ENCODE results near the gene PHLDA1. TPM values are rescaled to one million over a fixed set of nuclear protein-coding genes. Genes with fewer than 3 reads are reported as not detected.

PHLDA1 gene
- total RNA-seq, 1 experiment from 2014 or later = 181 TPM

DNA sequence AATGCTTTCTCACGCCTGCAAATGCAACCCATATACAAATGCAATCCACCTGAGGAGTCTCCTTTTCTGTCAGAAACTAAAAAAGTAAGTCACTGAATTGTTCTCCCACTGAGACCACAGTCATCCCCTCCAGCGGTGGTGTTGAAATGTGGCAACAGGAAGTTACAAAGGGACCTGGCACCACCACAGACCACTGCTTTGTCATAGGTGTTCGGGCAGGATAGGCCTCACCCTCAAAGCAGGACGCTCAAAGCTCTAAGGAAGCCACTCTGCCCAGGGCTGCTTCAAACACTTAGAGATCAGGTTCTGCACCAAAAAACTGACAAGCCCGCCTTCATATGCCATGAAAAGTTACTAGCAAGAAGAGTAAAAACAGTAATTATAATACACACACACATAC lies 11.3 kb downstream of the PHLDA1 start:
- H3K4me3 ChIP-seq (ENCODE audit: low read length) = peak overlapping the region; percentile 41; the same call in 1 of the 2 replicates
- TF ChIP-seq EZH2 (IDR thresholded peaks at IDR 0.05; ENCODE audit: low read length, unreplicated experiment) = no peak
- TF ChIP-seq CTCF (conservative IDR thresholded peaks at IDR 0.05; ENCODE audit: low read depth, low read length) = no peak
- no peak for TF ChIP-seq EZH2phosphoT487 (IDR thresholded peaks at IDR 0.05; ENCODE audit: borderline replicate concordance, low read length)
- TSS peak; percentile 29 for BruUV-seq (replicated peaks)
- no peak overlapping the region for H2AFZ ChIP-seq (ENCODE audit: low read length)
- peak overlapping the region; percentile 85 for H3K9ac ChIP-seq (ENCODE audit: low read length)
- peaks cover 63% of the 10 kb centered on the region for H3K4me1 ChIP-seq (ENCODE audit: insufficient read depth, low read length)
- CTCF ChIA-PET = interaction anchor here (0.9 kb wide), 1 partner anchor 40 kb away, joined by 3 read pairs; no protein-coding TSS in a partner anchor
- no peaks in the 10 kb centered on the region for H3K27me3 ChIP-seq (ENCODE audit: low read length)
- no peaks in the 10 kb centered on the region for H3K9me3 ChIP-seq (ENCODE audit: low read length)
- ATAC-seq (peak; percentile 62), DNase-seq (peak; percentile 96)
- POLR2A ChIA-PET (ENCODE audit: unreplicated experiment) = interaction anchor here (0.5 to 1.8 kb wide), 5 partner anchors 12 to 203 kb away, joined by 3 to 21 read pairs (median 4); partner anchors contain the start of gene PHLDA1
- no peaks in the 10 kb centered on the region for H4K20me1 ChIP-seq (ENCODE audit: low read length)
- no peaks in the 10 kb centered on the region for H3K79me2 ChIP-seq (ENCODE audit: low read length)
- no peaks in the 10 kb centered on the region for H3K36me3 ChIP-seq (ENCODE audit: low read depth, low read length)
- H3K27ac ChIP-seq (ENCODE audit: low read length) = peak overlapping the region; percentile 96
- no peaks in the 10 kb centered on the region for H3K9me2 ChIP-seq (replicated peaks; ENCODE audit: low read length)
- intact Hi-C loops (cut with micrococcal nuclease) = loop anchor here (1.0 to 5.0 kb wide), 9 partner anchors 42 to 458 kb away; no protein-coding TSS in a partner anchor
- peak overlapping the region; percentile 78 for H3K4me2 ChIP-seq (ENCODE audit: low read length)
- H3F3A ChIP-seq (ENCODE audit: low read length, unreplicated experiment) = peaks cover 31% of the 10 kb centered on the region

DNA sequence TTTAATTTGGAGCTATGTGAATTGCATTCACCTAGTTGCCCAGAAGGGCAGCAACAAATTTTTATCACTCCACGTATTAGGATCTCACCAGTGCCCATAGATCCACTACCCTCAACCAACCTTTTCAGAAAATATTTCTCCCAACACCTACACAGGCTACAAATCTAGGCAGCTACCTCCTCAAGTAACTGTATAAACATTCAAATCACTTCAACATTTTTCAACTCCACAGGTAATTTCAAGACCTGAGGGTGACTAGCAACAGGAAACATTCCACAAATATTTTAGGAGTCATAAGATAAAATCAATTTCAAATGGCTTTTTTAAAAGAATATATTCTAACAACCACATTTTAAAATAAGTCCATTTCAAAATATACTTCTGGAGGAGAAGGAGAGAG lies 12.9 kb downstream of the PHLDA1 start:
- no peak overlapping the region for H3K4me3 ChIP-seq (ENCODE audit: low read length)
- ChIA-PET POLR2A (ENCODE audit: unreplicated experiment) (interaction anchor here (0.6 to 0.7 kb wide), 2 partner anchors 34 to 435 kb away, joined by 3 to 12 read pairs; no protein-coding TSS in a partner anchor), CTCF (interaction anchor here (1.4 kb wide), 1 partner anchor 393 kb away, joined by 7 read pairs; no protein-coding TSS in a partner anchor)
- H2AFZ ChIP-seq (ENCODE audit: low read length) = peak overlapping the region; percentile 6; the same call in 1 of the 2 replicates
- intact Hi-C loops (cut with micrococcal nuclease) = no loop called here
- no peaks in the 10 kb centered on the region for H4K20me1 ChIP-seq (ENCODE audit: low read length)
- ATAC-seq = no peak
- TF ChIP-seq EZH2phosphoT487 (IDR thresholded peaks at IDR 0.05; ENCODE audit: borderline replicate concordance, low read length) (no peak), EZH2 (IDR thresholded peaks at IDR 0.05; ENCODE audit: low read length, unreplicated experiment) (no peak), CTCF (conservative IDR thresholded peaks at IDR 0.05; ENCODE audit: low read depth, low read length) (no peak)
- no peaks in the 10 kb centered on the region for H3K9me3 ChIP-seq (ENCODE audit: low read length)
- no TSS peak for BruUV-seq (replicated peaks)
- H3F3A ChIP-seq (ENCODE audit: low read length, unreplicated experiment) = peaks cover 25% of the 10 kb centered on the region
- peak overlapping the region; percentile 96 for H3K27ac ChIP-seq (ENCODE audit: low read length)
- H3K9me2 ChIP-seq (replicated peaks; ENCODE audit: low read length) = no peaks in the 10 kb centered on the region
- H3K79me2 ChIP-seq (ENCODE audit: low read length) = no peaks in the 10 kb centered on the region
- no peaks in the 10 kb centered on the region for H3K36me3 ChIP-seq (ENCODE audit: low read depth, low read length)
- no peaks in the 10 kb centered on the region for H3K27me3 ChIP-seq (ENCODE audit: low read length)
- peak overlapping the region; percentile 27 for H3K4me2 ChIP-seq (ENCODE audit: low read length)
- H3K9ac ChIP-seq (ENCODE audit: low read length) = peak overlapping the region; percentile 14
- DNase-seq = peak; percentile 65
- H3K4me1 ChIP-seq (ENCODE audit: insufficient read depth, low read length) = peaks cover 63% of the 10 kb centered on the region

DNA sequence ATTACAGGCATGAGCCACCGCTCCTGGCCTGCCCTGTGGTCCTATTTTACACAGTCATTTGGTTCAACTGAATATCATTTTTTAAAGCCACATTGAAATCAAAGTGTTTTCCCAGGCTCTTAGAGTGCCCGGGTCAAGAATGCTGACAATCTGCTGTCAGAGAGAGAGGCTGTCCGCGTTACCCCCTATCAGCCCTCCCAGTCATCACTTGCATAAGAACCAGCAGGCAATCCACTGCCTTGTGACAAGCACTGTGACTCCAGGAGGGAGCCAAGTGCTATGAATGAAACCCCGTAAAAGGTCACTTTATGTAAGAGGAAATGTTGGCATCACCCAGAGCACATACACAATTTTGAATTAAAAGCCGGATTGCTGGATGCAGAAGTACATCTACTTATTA lies 13.5 kb downstream of the PHLDA1 start:
- Histone ChIP-seq H2AFZ (ENCODE audit: low read length) (peak overlapping the region; percentile 6; the same call in 1 of the 2 replicates), H3K79me2 (ENCODE audit: low read length) (no peaks in the 10 kb centered on the region), H3K4me1 (ENCODE audit: insufficient read depth, low read length) (peaks cover 63% of the 10 kb centered on the region), H3K36me3 (ENCODE audit: low read depth, low read length) (no peaks in the 10 kb centered on the region), H3K4me3 (ENCODE audit: low read length) (no peak overlapping the region), H3K9ac (ENCODE audit: low read length) (peak overlapping the region; percentile 14), H3K4me2 (ENCODE audit: low read length) (peak overlapping the region; percentile 27), H3K9me3 (ENCODE audit: low read length) (no peaks in the 10 kb centered on the region), H4K20me1 (ENCODE audit: low read length) (no peaks in the 10 kb centered on the region), H3K9me2 (replicated peaks; ENCODE audit: low read length) (no peaks in the 10 kb centered on the region), H3F3A (ENCODE audit: low read length, unreplicated experiment) (peaks cover 25% of the 10 kb centered on the region), H3K27me3 (ENCODE audit: low read length) (no peaks in the 10 kb centered on the region), H3K27ac (ENCODE audit: low read length) (peak overlapping the region; percentile 96)
- intact Hi-C loops (cut with micrococcal nuclease) = no loop called here
- BruUV-seq (replicated peaks) = no TSS peak
- CTCF ChIA-PET = interaction anchor here (1.4 kb wide), 1 partner anchor 392 kb away, joined by 7 read pairs; no protein-coding TSS in a partner anchor
- peak; percentile 29 for DNase-seq
- POLR2A ChIA-PET (ENCODE audit: unreplicated experiment) = no interaction called here
- ATAC-seq = no peak
- TF ChIP-seq CTCF (conservative IDR thresholded peaks at IDR 0.05; ENCODE audit: low read depth, low read length) = no peak
- TF ChIP-seq EZH2 (IDR thresholded peaks at IDR 0.05; ENCODE audit: low read length, unreplicated experiment) = no peak
- no peak for TF ChIP-seq EZH2phosphoT487 (IDR thresholded peaks at IDR 0.05; ENCODE audit: borderline replicate concordance, low read length)

Data from PC-3 (cell line).